Spleen (tissue), 7 donors: ENCODE results near the gene TRMT112.

Experiments used
- POLR2A ChIP-seq, 3 donors: fragments of 450-650 bp; IDR thresholded peaks; one replicate each; pipeline ENCODE4 v1.5.1; 2017; ENCODE audit warnings: antibody characterized with exemption in 3 of 3, mild to moderate bottlenecking in 1 of 3
- POLR2AphosphoS5 ChIP-seq, 3 donors: sonication (generic); formaldehyde crosslinking; IDR thresholded peaks; one replicate each; pipeline ENCODE4 v1.5.1; 2017; ENCODE audit warnings: antibody characterized with exemption in 3 of 3
- TF ChIP-seq, protein P1 (sequence below), 11 experiments: fragments of 200-600 bp in 7 of 11; fragments of 450-650 bp in 4 of 11; sonication (generic) in 4 of 11; IDR thresholded peaks in 8 of 11; conservative IDR thresholded peaks in 3 of 11; 1 replicate in 7 of 11; 2 replicates in 4 of 11; pipeline versions ENCODE4 v1.4.0 to v1.8.0; 2016 to 2021; ENCODE audit warnings: antibody characterized with exemption in 11 of 11, inconsistent platforms in 4 of 11, mild to moderate bottlenecking in 1 of 11
- donor health status: DM: no; HTN: no; CAD: no; lungs with moderate emphysema.
- donor health status: DM: no; HTN: no; CAD: no.
- donor health status: DM: no; HTN: no; CAD: no.

DNA sequence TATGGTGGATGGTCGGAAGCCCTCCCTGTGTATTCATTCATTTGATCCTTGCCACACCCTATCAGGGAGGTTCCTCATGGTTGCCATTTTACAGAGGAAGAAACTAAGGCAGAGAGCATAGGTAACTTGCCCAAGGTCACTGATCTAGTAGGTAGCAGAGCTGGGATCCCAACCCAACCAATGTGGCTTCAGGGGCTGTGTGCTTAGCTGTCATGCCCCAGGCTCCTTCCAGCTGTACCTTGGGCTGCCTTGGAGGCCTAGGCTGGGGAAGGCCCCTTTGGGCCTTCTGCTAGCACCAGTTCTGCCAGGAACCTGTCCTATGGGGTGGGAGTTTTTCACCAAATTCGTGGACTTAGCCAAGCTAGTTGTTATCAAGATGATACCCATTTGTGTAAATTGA, 41.5 kb downstream of the TRMT112 start:
- TF ChIP-seq, protein P1, sequence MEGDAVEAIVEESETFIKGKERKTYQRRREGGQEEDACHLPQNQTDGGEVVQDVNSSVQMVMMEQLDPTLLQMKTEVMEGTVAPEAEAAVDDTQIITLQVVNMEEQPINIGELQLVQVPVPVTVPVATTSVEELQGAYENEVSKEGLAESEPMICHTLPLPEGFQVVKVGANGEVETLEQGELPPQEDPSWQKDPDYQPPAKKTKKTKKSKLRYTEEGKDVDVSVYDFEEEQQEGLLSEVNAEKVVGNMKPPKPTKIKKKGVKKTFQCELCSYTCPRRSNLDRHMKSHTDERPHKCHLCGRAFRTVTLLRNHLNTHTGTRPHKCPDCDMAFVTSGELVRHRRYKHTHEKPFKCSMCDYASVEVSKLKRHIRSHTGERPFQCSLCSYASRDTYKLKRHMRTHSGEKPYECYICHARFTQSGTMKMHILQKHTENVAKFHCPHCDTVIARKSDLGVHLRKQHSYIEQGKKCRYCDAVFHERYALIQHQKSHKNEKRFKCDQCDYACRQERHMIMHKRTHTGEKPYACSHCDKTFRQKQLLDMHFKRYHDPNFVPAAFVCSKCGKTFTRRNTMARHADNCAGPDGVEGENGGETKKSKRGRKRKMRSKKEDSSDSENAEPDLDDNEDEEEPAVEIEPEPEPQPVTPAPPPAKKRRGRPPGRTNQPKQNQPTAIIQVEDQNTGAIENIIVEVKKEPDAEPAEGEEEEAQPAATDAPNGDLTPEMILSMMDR (IDR thresholded peaks at IDR 0.05 in 8 of 11, conservative IDR thresholded peaks at IDR 0.05 in 3 of 11) = no peak
- no peak for TF ChIP-seq POLR2A (IDR thresholded peaks at IDR 0.05)
- TF ChIP-seq POLR2AphosphoS5 (IDR thresholded peaks at IDR 0.05) = no peak
